Liver (tissue), 9 donors: Measurements from ENCODE around the gene RASL11B. TPM values are rescaled to one million over a fixed set of nuclear protein-coding genes. Genes with fewer than 3 reads are reported as not detected.

Experiments used
- DNase-seq: peaks from one replicate; pipeline ENCODE4 v3.0.0-alpha.2; 2017; ENCODE audit warnings: low spot score
- H3K27ac ChIP-seq, 2 donors: one replicate each; pipeline ENCODE4 v1.7.0; 2013; ENCODE audit warnings: inconsistent platforms in 2 of 2, low read length in 2 of 2, control low read depth in 1 of 2, low read depth in 1 of 2, mild to moderate bottlenecking in 1 of 2
- H3K27me3 ChIP-seq, 4 donors: one replicate each; pipeline versions ENCODE4 v1.6.1 to v1.7.0; 2013; ENCODE audit warnings: low read length in 3 of 4, inconsistent platforms in 1 of 4, mild to moderate bottlenecking in 1 of 4, moderate library complexity in 1 of 4; ENCODE audit not compliant: control insufficient read depth in 4 of 4, insufficient read depth in 4 of 4
- H3K36me3 ChIP-seq, 4 donors: one replicate each; pipeline versions ENCODE4 v1.6.1 to v1.7.0; 2013; ENCODE audit warnings: low read length in 3 of 4, mild to moderate bottlenecking in 3 of 4, low read depth in 1 of 4, moderate library complexity in 1 of 4; ENCODE audit not compliant: control insufficient read depth in 4 of 4, insufficient read depth in 3 of 4
- H3K4me1 ChIP-seq, 4 donors: one replicate each; pipeline versions ENCODE4 v1.6.1 to v1.7.0; 2013; ENCODE audit warnings: low read length in 3 of 4, mild to moderate bottlenecking in 3 of 4, moderate library complexity in 1 of 4; ENCODE audit not compliant: control insufficient read depth in 4 of 4, insufficient read depth in 4 of 4
- H3K4me3 ChIP-seq, 3 donors: one replicate each; pipeline versions ENCODE4 v1.6.1 to v1.7.0; 2013; ENCODE audit warnings: low read length in 3 of 3, control low read depth in 1 of 3, low read depth in 1 of 3, mild to moderate bottlenecking in 1 of 3
- H3K9ac ChIP-seq, 2 donors: one replicate each; pipeline ENCODE4 v1.7.0; 2013; ENCODE audit warnings: low read length in 2 of 2, mild to moderate bottlenecking in 2 of 2, moderate library complexity in 2 of 2, control low read depth in 1 of 2, low read depth in 1 of 2
- H3K9me3 ChIP-seq, 4 donors: one replicate each; pipeline versions ENCODE4 v1.6.1 to v1.7.0; 2013; ENCODE audit warnings: low read length in 3 of 4; ENCODE audit not compliant: control insufficient read depth in 4 of 4
- CTCF ChIP-seq: fragments of 150-350 bp; IDR thresholded peaks from 2 replicates; pipeline ENCODE4 v1.5.1; 2017; ENCODE audit warnings: improper control_type of control experiment, low read depth, low read length; ENCODE audit not compliant: missing input control
- EGR1 ChIP-seq, 2 donors: IDR thresholded peaks; 2 replicates each; pipeline ENCODE4 v1.6.1; 2016 to 2018; ENCODE audit warnings: antibody characterized with exemption in 2 of 2, low read depth in 2 of 2
- FOXA1 ChIP-seq: IDR thresholded peaks from 2 replicates; pipeline ENCODE4 v1.6.1; 2016; ENCODE audit warnings: antibody characterized with exemption
- FOXA2 ChIP-seq: IDR thresholded peaks from 2 replicates; pipeline ENCODE4 v1.6.1; 2016; ENCODE audit warnings: antibody characterized with exemption
- GABPA ChIP-seq, 2 donors: IDR thresholded peaks in 1 of 2; conservative IDR thresholded peaks in 1 of 2; 2 replicates each; pipeline ENCODE4 v1.6.1; 2016; ENCODE audit warnings: antibody characterized with exemption in 2 of 2, mild to moderate bottlenecking in 1 of 2, moderate library complexity in 1 of 2
- HNF4A ChIP-seq, 2 donors: conservative IDR thresholded peaks; 2 replicates each; pipeline ENCODE4 v1.6.1; 2016; ENCODE audit warnings: antibody characterized with exemption in 2 of 2, mild to moderate bottlenecking in 2 of 2
- HNF4G ChIP-seq: IDR thresholded peaks from 2 replicates; pipeline ENCODE4 v1.6.1; 2016; ENCODE audit warnings: antibody characterized with exemption
- JUND ChIP-seq, 2 donors: IDR thresholded peaks; 2 replicates each; pipeline ENCODE4 v1.6.1; 2016; ENCODE audit warnings: antibody characterized with exemption in 2 of 2
- NR2F2 ChIP-seq: IDR thresholded peaks from 2 replicates; pipeline ENCODE4 v1.6.1; 2016; ENCODE audit warnings: antibody characterized with exemption
- RAD21 ChIP-seq, 2 donors: IDR thresholded peaks; 2 replicates each; pipeline ENCODE4 v1.6.1; 2016; ENCODE audit warnings: antibody characterized with exemption in 2 of 2, mild to moderate bottlenecking in 2 of 2
- RXRA ChIP-seq, 2 donors: IDR thresholded peaks; 2 replicates each; pipeline ENCODE4 v1.6.1; 2017 to 2018; ENCODE audit warnings: antibody characterized with exemption in 2 of 2, mild to moderate bottlenecking in 1 of 2
- SP1 ChIP-seq: IDR thresholded peaks from 2 replicates; pipeline ENCODE4 v1.6.1; 2018; ENCODE audit warnings: antibody characterized with exemption, mild to moderate bottlenecking
- TAF1 ChIP-seq: conservative IDR thresholded peaks from 2 replicates; pipeline ENCODE4 v1.6.1; 2016; ENCODE audit warnings: antibody characterized with exemption, mild to moderate bottlenecking
- YY1 ChIP-seq: IDR thresholded peaks from 2 replicates; pipeline ENCODE4 v1.6.1; 2016; ENCODE audit warnings: antibody characterized with exemption, mild to moderate bottlenecking
- whole genome bisulfite sequencing: extraction: QIAGEN DNeasy Blood & Tissue Kit; methylation state at CpG from one replicate; pipeline ENCODE4 v1.1.7; 2013; 5-methylcytosine and 5-hydroxymethylcytosine counted together
- polyA plus RNA-seq, 2 donors: library from polyadenylated mRNA; stranded (reverse) in 1 of 2; unstranded in 1 of 2; fragments of 200-250 nt in 1 of 2; fragments of >200 nt in 1 of 2; fragmentation: Nextera tagmentation in 1 of 2; extraction: Ambion mirVana in 1 of 2; gene quantifications; one replicate each; pipeline versions ENCODE4 v1.2.1 to v1.2.3, GENCODE V29; 2013 to 2015
- total RNA-seq, 2 donors: library from RNA; depleted of rRNA; stranded (reverse); fragments of >200 nt; gene quantifications; one replicate each; pipeline ENCODE4 v1.2.3, GENCODE V29; 2014
- TF ChIP-seq, protein P1 (sequence below): IDR thresholded peaks from 2 replicates; pipeline ENCODE4 v1.6.1; 2016; ENCODE audit warnings: antibody characterized with exemption
- TF ChIP-seq, protein P2 (sequence below): IDR thresholded peaks from 2 replicates; pipeline ENCODE4 v1.6.1; 2016; ENCODE audit warnings: antibody characterized with exemption, mild to moderate bottlenecking
- TF ChIP-seq, protein P3 (sequence below): IDR thresholded peaks from 2 replicates; pipeline ENCODE4 v1.6.1; 2016; ENCODE audit warnings: antibody characterized with exemption
- TF ChIP-seq, protein P4 (sequence below): IDR thresholded peaks from 2 replicates; pipeline ENCODE4 v1.6.1; 2016; ENCODE audit warnings: antibody characterized with exemption
- donor health status: healthy.
- donor health status: healthy.
- donor health status: healthy.
- donor health status: healthy.
- donor health status: healthy.

RASL11B gene
- total and polyA plus RNA-seq, 4 donors: 0.19 to 1.0 (median 0.61) TPM

DNA sequence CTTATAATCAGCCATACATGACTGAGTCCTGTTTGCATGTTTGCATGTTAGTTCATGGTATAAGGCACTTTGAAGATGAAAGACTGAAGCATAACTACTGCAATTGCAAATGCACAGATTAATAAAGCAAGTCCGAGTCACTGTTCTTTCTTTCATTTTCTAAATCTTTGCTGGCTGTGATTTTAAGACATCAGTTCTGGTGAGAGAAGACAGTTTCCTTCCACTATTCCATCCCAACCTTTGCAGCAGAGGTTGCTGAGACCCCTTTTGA is 28.3 kb downstream of the RASL11B start:
- no peaks in the 10 kb centered on the region for H3K36me3 ChIP-seq
- H3K27me3 ChIP-seq: no peaks in the 10 kb centered on the region
- H3K4me3 ChIP-seq: no peak overlapping the region
- H3K27ac ChIP-seq: no peak overlapping the region
- H3K4me1 ChIP-seq: no peaks in the 10 kb centered on the region
- 92% methylated on average over 1 of the region's 1 CpG for whole genome bisulfite sequencing
- no peak overlapping the region for H3K9ac ChIP-seq
- peaks cover 0 to 2% (median 0%) of the 10 kb centered on the region in 4 donors for H3K9me3 ChIP-seq
- TF ChIP-seq YY1 (no peak), TAF1 (no peak), EGR1 (IDR thresholded peaks at IDR 0.05; ENCODE audit: low read depth in 2 of 2) (no peak), HNF4A (conservative IDR thresholded peaks at IDR 0.05) (no peak), RXRA (IDR thresholded peaks at IDR 0.05) (no peak), JUND (IDR thresholded peaks at IDR 0.05) (no peak), NR2F2 (no peak), RAD21 (IDR thresholded peaks at IDR 0.05) (no peak), FOXA1 (no peak), SP1 (no peak), CTCF (no peak), HNF4G (no peak), GABPA (IDR thresholded peaks at IDR 0.05 in 1 of 2, conservative IDR thresholded peaks at IDR 0.05 in 1 of 2) (no peak), FOXA2 (no peak)
- TF ChIP-seq, protein P1, sequence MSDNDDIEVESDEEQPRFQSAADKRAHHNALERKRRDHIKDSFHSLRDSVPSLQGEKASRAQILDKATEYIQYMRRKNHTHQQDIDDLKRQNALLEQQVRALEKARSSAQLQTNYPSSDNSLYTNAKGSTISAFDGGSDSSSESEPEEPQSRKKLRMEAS: no peak
- TF ChIP-seq, protein P2, sequence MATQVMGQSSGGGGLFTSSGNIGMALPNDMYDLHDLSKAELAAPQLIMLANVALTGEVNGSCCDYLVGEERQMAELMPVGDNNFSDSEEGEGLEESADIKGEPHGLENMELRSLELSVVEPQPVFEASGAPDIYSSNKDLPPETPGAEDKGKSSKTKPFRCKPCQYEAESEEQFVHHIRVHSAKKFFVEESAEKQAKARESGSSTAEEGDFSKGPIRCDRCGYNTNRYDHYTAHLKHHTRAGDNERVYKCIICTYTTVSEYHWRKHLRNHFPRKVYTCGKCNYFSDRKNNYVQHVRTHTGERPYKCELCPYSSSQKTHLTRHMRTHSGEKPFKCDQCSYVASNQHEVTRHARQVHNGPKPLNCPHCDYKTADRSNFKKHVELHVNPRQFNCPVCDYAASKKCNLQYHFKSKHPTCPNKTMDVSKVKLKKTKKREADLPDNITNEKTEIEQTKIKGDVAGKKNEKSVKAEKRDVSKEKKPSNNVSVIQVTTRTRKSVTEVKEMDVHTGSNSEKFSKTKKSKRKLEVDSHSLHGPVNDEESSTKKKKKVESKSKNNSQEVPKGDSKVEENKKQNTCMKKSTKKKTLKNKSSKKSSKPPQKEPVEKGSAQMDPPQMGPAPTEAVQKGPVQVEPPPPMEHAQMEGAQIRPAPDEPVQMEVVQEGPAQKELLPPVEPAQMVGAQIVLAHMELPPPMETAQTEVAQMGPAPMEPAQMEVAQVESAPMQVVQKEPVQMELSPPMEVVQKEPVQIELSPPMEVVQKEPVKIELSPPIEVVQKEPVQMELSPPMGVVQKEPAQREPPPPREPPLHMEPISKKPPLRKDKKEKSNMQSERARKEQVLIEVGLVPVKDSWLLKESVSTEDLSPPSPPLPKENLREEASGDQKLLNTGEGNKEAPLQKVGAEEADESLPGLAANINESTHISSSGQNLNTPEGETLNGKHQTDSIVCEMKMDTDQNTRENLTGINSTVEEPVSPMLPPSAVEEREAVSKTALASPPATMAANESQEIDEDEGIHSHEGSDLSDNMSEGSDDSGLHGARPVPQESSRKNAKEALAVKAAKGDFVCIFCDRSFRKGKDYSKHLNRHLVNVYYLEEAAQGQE: no peak
- TF ChIP-seq, protein P3, sequence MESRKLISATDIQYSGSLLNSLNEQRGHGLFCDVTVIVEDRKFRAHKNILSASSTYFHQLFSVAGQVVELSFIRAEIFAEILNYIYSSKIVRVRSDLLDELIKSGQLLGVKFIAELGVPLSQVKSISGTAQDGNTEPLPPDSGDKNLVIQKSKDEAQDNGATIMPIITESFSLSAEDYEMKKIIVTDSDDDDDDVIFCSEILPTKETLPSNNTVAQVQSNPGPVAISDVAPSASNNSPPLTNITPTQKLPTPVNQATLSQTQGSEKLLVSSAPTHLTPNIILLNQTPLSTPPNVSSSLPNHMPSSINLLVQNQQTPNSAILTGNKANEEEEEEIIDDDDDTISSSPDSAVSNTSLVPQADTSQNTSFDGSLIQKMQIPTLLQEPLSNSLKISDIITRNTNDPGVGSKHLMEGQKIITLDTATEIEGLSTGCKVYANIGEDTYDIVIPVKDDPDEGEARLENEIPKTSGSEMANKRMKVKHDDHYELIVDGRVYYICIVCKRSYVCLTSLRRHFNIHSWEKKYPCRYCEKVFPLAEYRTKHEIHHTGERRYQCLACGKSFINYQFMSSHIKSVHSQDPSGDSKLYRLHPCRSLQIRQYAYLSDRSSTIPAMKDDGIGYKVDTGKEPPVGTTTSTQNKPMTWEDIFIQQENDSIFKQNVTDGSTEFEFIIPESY: no peak
- TF ChIP-seq, protein P4, sequence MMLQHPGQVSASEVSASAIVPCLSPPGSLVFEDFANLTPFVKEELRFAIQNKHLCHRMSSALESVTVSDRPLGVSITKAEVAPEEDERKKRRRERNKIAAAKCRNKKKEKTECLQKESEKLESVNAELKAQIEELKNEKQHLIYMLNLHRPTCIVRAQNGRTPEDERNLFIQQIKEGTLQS: no peak
- DNase-seq: no peak

DNA sequence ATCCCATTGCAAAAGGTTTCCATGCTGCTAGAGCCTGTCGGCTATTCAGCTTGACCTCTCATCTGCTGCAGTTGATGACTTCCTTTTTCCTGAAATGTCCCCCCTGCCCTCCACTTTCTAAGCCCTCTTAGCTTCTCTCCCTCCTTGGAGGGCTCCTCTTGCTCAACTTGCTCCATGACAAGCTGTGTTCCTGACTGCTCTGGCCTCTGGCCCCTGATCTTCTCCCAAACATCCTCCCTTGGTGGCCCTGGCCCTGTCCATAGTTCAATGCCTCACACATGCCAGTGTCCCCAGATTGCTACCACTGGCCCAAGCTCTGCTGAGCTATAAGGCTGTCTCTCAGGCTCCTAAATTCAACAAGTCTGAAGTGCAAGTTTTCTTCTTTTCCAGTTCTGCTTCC is 29.6 kb downstream of the RASL11B start:
- Histone ChIP-seq H3K9me3 (no peaks in the 10 kb centered on the region), H3K27me3 (no peaks in the 10 kb centered on the region), H3K4me1 (no peaks in the 10 kb centered on the region), H3K4me3 (no peak overlapping the region), H3K27ac (no peak overlapping the region), H3K9ac (no peak overlapping the region), H3K36me3 (no peaks in the 10 kb centered on the region)
- no peak for DNase-seq
- WGBS: 85% methylated on average over 1 of the region's 1 CpG
- no peak for TF ChIP-seq TAF1
